IMR-90 (cell line): ENCODE measurements around the gene MEGF9. TPM values are rescaled to one million over a fixed set of nuclear protein-coding genes. Genes with fewer than 3 reads are reported as not detected.

Experiments
- ATAC-seq: fragments of 200-7000 bp; cut with Tn5 transposase; 2 replicates; pipeline ENCODE4 v1.9.1; 2020; ENCODE audit warnings: low read depth, mild to moderate bottlenecking, moderate library complexity
- BruUV-seq: library from RNA; stranded (reverse); fragments of 400-500 nt; replicated peaks from 2 replicates; lab custom pipeline; 2021; lab: Mats Ljungman, UMichigan
- CTCF ChIA-PET: fragments of 300-600 bp; formaldehyde crosslinking; extraction: SDS; loops from one replicate; lab custom pipeline; 2021; ENCODE audit warnings: antibody characterized with exemption; lab: Yijun Ruan, JAX
- POLR2A ChIA-PET: fragments of 300-600 bp; sonication (Branson Sonifier 250); formaldehyde crosslinking; loops from one replicate; lab custom pipeline; 2022; ENCODE audit warnings: antibody characterized with exemption; ENCODE audit not compliant: unreplicated experiment; lab: Charles Lee
- DNase-seq: peaks from one replicate; pipeline ENCODE4 v3.0.0; 2013
- H2AFZ ChIP-seq: replicated peaks from 2 replicates; pipeline ENCODE3; 2013; ENCODE audit warnings: low read length, mild to moderate bottlenecking; ENCODE audit not compliant: poor library complexity
- H2AK5ac ChIP-seq: 2 replicates; pipeline ENCODE4 v1.6.1; 2013; ENCODE audit warnings: low read depth, low read length, inconsistent platforms
- H2AK9ac ChIP-seq: replicated peaks from 2 replicates; pipeline ENCODE3; 2013; ENCODE audit warnings: mild to moderate bottlenecking, low read depth, low read length, moderate library complexity; ENCODE audit not compliant: poor library complexity
- H2BK120ac ChIP-seq: 2 replicates; pipeline ENCODE4 v1.6.1; 2013; ENCODE audit warnings: low read depth, low read length, inconsistent platforms
- H2BK15ac ChIP-seq: 3 replicates; pipeline ENCODE4 v1.6.1; 2013; ENCODE audit warnings: low read depth, low read length, inconsistent platforms
- H2BK20ac ChIP-seq: 2 replicates; pipeline ENCODE4 v1.6.1; 2013; ENCODE audit warnings: low read depth, mild to moderate bottlenecking, inconsistent platforms, low read length, moderate library complexity
- H2BK5ac ChIP-seq: 2 replicates; pipeline ENCODE4 v1.6.1; 2013; ENCODE audit warnings: mild to moderate bottlenecking, low read depth, low read length, inconsistent platforms; ENCODE audit not compliant: poor library complexity, severe bottlenecking
- H3K14ac ChIP-seq: replicated peaks from 2 replicates; pipeline ENCODE4 v1.6.1; 2013; ENCODE audit warnings: low read depth, low read length, inconsistent platforms
- H3K18ac ChIP-seq: 2 replicates; pipeline ENCODE4 v1.6.1; 2013; ENCODE audit warnings: low read depth, low read length, control low read depth
- H3K23ac ChIP-seq: 2 replicates; pipeline ENCODE4 v1.6.1; 2013; ENCODE audit warnings: low read depth, low read length, inconsistent platforms
- H3K27ac ChIP-seq: 2 replicates; pipeline ENCODE4 v1.5.1; 2013; ENCODE audit warnings: mild to moderate bottlenecking, control low read depth, low read length; ENCODE audit not compliant: insufficient read depth
- H3K27me3 ChIP-seq: 2 replicates; pipeline ENCODE4 v1.6.1; 2013; ENCODE audit warnings: low read length; ENCODE audit not compliant: control insufficient read depth, insufficient read depth
- H3K36me3 ChIP-seq: 2 replicates; pipeline ENCODE4 v1.6.1; 2013; ENCODE audit warnings: low read length, mixed read lengths; ENCODE audit not compliant: control insufficient read depth, insufficient read depth
- H3K4ac ChIP-seq: 2 replicates; pipeline ENCODE4 v1.6.1; 2013; ENCODE audit warnings: low read depth, low read length, inconsistent platforms
- H3K4me1 ChIP-seq: 2 replicates; pipeline ENCODE4 v1.6.1; 2013; ENCODE audit warnings: low read length, mixed read lengths; ENCODE audit not compliant: control insufficient read depth, insufficient read depth
- H3K4me2 ChIP-seq: 2 replicates; pipeline ENCODE4 v1.6.1; 2013; ENCODE audit warnings: low read depth, mild to moderate bottlenecking, control low read depth, low read length, moderate library complexity
- H3K4me3 ChIP-seq: 2 replicates; pipeline ENCODE4 v1.5.1; 2013; ENCODE audit warnings: low read depth, mild to moderate bottlenecking, control low read depth, low read length, moderate library complexity; ENCODE audit not compliant: insufficient read depth
- H3K56ac ChIP-seq: 2 replicates; pipeline ENCODE4 v1.6.1; 2013; ENCODE audit warnings: low read length, inconsistent platforms; ENCODE audit not compliant: insufficient read depth; ENCODE audit errors: extremely low read depth
- H3K79me1 ChIP-seq, 2 experiments: 2 replicates each; pipeline ENCODE4 v1.6.1; 2013; ENCODE audit warnings: low read length in 2 of 2, inconsistent platforms in 1 of 2, low read depth in 1 of 2
- H3K9ac ChIP-seq: 2 replicates; pipeline ENCODE4 v1.6.1; 2013; ENCODE audit warnings: low read depth, low read length, control low read depth
- H3K9me1 ChIP-seq: 2 replicates; pipeline ENCODE4 v1.6.1; 2013; ENCODE audit warnings: low read length, inconsistent platforms; ENCODE audit not compliant: insufficient read depth
- H3K9me3 ChIP-seq: 2 replicates; pipeline ENCODE4 v1.6.1; 2013; ENCODE audit warnings: low read length; ENCODE audit not compliant: control insufficient read depth, insufficient read depth
- H4K20me1 ChIP-seq: 2 replicates; pipeline ENCODE4 v1.6.1; 2013; ENCODE audit warnings: low read length, inconsistent platforms; ENCODE audit not compliant: insufficient read depth
- H4K5ac ChIP-seq: 2 replicates; pipeline ENCODE4 v1.6.1; 2013; ENCODE audit warnings: mild to moderate bottlenecking, low read depth, low read length, control low read depth
- H4K8ac ChIP-seq, 2 experiments: 2 replicates each; pipeline ENCODE4 v1.6.1; 2013; ENCODE audit warnings: low read depth in 2 of 2, low read length in 2 of 2, control low read depth in 1 of 2, inconsistent platforms in 1 of 2
- H4K91ac ChIP-seq: 2 replicates; pipeline ENCODE4 v1.6.1; 2013; ENCODE audit warnings: low read depth, low read length, inconsistent platforms; ENCODE audit not compliant: insufficient read depth
- BHLHE40 ChIP-seq: fragments of 150-350 bp; IDR thresholded peaks from 2 replicates; pipeline ENCODE4 v1.6.1; 2016; ENCODE audit warnings: mild to moderate bottlenecking, low read depth, low read length
- CEBPB ChIP-seq: IDR thresholded peaks from 2 replicates; pipeline ENCODE4 v1.6.1; 2012; ENCODE audit warnings: low read depth, low read length, improper control_type of control experiment
- CHD1 ChIP-seq: IDR thresholded peaks from 2 replicates; pipeline ENCODE4 v1.6.1; 2012; ENCODE audit warnings: low read depth, low read length, improper control_type of control experiment
- CTCF ChIP-seq: conservative IDR thresholded peaks from 2 replicates; pipeline ENCODE4 v1.5.1; 2012; ENCODE audit warnings: mild to moderate bottlenecking, low read depth, low read length, improper control_type of control experiment
- FOS ChIP-seq: fragments of 150-350 bp; IDR thresholded peaks from 2 replicates; pipeline ENCODE4 v1.6.1; 2016; ENCODE audit warnings: low read depth, low read length
- MAFK ChIP-seq: IDR thresholded peaks from 2 replicates; pipeline ENCODE4 v1.6.1; 2012; ENCODE audit warnings: low read depth, low read length, improper control_type of control experiment
- MAZ ChIP-seq: IDR thresholded peaks from 2 replicates; pipeline ENCODE4 v1.6.1; 2012; ENCODE audit warnings: low read depth, mild to moderate bottlenecking, low read length, improper control_type of control experiment, moderate library complexity, borderline replicate concordance
- MXI1 ChIP-seq: IDR thresholded peaks from 2 replicates; pipeline ENCODE4 v1.6.1; 2012; ENCODE audit warnings: low read depth, mild to moderate bottlenecking, low read length, moderate library complexity, borderline replicate concordance
- NFE2L2 ChIP-seq: fragments of 150-350 bp; IDR thresholded peaks from 2 replicates; pipeline ENCODE4 v1.6.1; 2016; ENCODE audit warnings: low read depth, mild to moderate bottlenecking, low read length
- POLR2A ChIP-seq: IDR thresholded peaks from 2 replicates; pipeline ENCODE4 v1.6.1; 2012; ENCODE audit warnings: mild to moderate bottlenecking, low read depth, low read length
- RAD21 ChIP-seq: IDR thresholded peaks from 2 replicates; pipeline ENCODE4 v1.6.1; 2012; ENCODE audit warnings: low read length, improper control_type of control experiment
- RCOR1 ChIP-seq: IDR thresholded peaks from 2 replicates; pipeline ENCODE4 v1.6.1; 2012; ENCODE audit warnings: mild to moderate bottlenecking, low read length, improper control_type of control experiment; ENCODE audit not compliant: insufficient replicate concordance
- RFX5 ChIP-seq: IDR thresholded peaks from 2 replicates; pipeline ENCODE4 v1.8.0; 2012; ENCODE audit warnings: low read depth, mild to moderate bottlenecking, low read length, moderate library complexity
- SMC3 ChIP-seq: fragments of 150-350 bp; IDR thresholded peaks from 2 replicates; pipeline ENCODE4 v1.6.1; 2016; ENCODE audit warnings: low read depth, mild to moderate bottlenecking, antibody characterized with exemption, low read length, moderate library complexity
- WGBS, 2 experiments: methylation state at CpG; one replicate each; pipeline versions ENCODE4 v1.1.5 to v1.1.7; 2013; ENCODE audit warnings: missing lambda C conversion rate in 2 of 2; ENCODE audit not compliant: insufficient read length in 1 of 2; ENCODE audit errors: extremely low coverage in 2 of 2; 5-methylcytosine and 5-hydroxymethylcytosine counted together
- dilution Hi-C: fragments of 300-500 bp; cut with HindIII; formaldehyde crosslinking; loops from one replicate; pipeline ENCODE4 v1.14.3; 2018; ENCODE audit warnings: low sequenced_read_pairs; ENCODE audit not compliant: unreplicated experiment
- in situ Hi-C: fragments of 300-500 bp; cut with MboI; formaldehyde crosslinking; loops from 3 replicates; pipeline ENCODE4 v1.14.3; 2019; ENCODE audit warnings: low sequenced_read_pairs, inconsistent platforms, mixed read lengths
- intact Hi-C: fragments of 100-400 bp; cut with micrococcal nuclease; formaldehyde crosslinking; loops from 2 replicates; pipeline ENCODE4 v1.10.0; 2022
- polyA plus RNA-seq, 3 experiments: library from polyadenylated mRNA; depleted of rRNA; stranded (reverse); fragments of >200 nt; gene quantifications; 2 replicates each; pipeline ENCODE4 v1.2.3, GENCODE V29; 2012; ENCODE audit warnings: low replicate concordance in 1 of 3
- total RNA-seq: library from RNA; depleted of rRNA; stranded (reverse); fragments of >200 nt; gene quantifications from 2 replicates; pipeline ENCODE4 v1.2.3, GENCODE V29; 2012
- TF ChIP-seq, protein P1 (sequence below): fragments of 150-350 bp; IDR thresholded peaks from 2 replicates; pipeline ENCODE4 v1.6.1; 2016; ENCODE audit warnings: low read depth, mild to moderate bottlenecking, low read length, moderate library complexity, borderline replicate concordance
- TF ChIP-seq, protein P2 (sequence below): fragments of 150-350 bp; IDR thresholded peaks from 2 replicates; pipeline ENCODE4 v1.6.1; 2017; ENCODE audit warnings: mild to moderate bottlenecking, antibody characterized with exemption, low read length, low read depth

MEGF9 gene
- total and polyA plus RNA-seq, 2 of the 4 experiments (the other 2 are of a cell fraction) = 3.4 TPM

- no peak overlapping the region for H2BK20ac ChIP-seq
- H2AK9ac ChIP-seq = no peak overlapping the region
- no peak overlapping the region for H3K4me3 ChIP-seq
- no peak overlapping the region for H4K5ac ChIP-seq
- no peak overlapping the region for H4K8ac ChIP-seq
- H3K9ac ChIP-seq = no peak overlapping the region
- H3K4ac ChIP-seq = no peak overlapping the region
- H3K9me1 ChIP-seq = no peaks in the 10 kb centered on the region
- dilution Hi-C loops (no loop called here), in situ Hi-C loops (no loop called here), intact Hi-C loops (no loop called here)
- H3K23ac ChIP-seq = no peak overlapping the region
- no peak overlapping the region for H2AK5ac ChIP-seq
- 95 to 100% methylated on average over 2 of the region's 2 CpGs for WGBS, 2 experiments
- no peak overlapping the region for H4K91ac ChIP-seq
- DNase-seq (no peak), ATAC-seq (no peak)
- peaks cover 3% of the 10 kb centered on the region; the same call in 1 of the 2 replicates for H3K36me3 ChIP-seq
- H3K79me1 ChIP-seq = peaks cover 0 to 2% of the 10 kb centered on the region in 2 experiments; a peak in 1 of 4 replicates
- H2BK120ac ChIP-seq = no peak overlapping the region
- H2BK5ac ChIP-seq = no peak overlapping the region
- no peak overlapping the region for H3K18ac ChIP-seq
- ChIA-PET CTCF (no interaction called here), POLR2A (interaction anchor here (0.6 kb wide), 2 partner anchors 19 to 179 kb away, joined by 7 to 11 read pairs; no protein-coding TSS in a partner anchor)
- no peaks in the 10 kb centered on the region for H3K9me3 ChIP-seq
- peaks cover 2% of the 10 kb centered on the region; the same call in 1 of the 2 replicates for H3K4me1 ChIP-seq
- no TSS peak for BruUV-seq
- no peak for TF ChIP-seq RAD21
- TF ChIP-seq RFX5 = no peak
- TF ChIP-seq BHLHE40 = no peak
- no peak for TF ChIP-seq NFE2L2
- TF ChIP-seq, protein P1, sequence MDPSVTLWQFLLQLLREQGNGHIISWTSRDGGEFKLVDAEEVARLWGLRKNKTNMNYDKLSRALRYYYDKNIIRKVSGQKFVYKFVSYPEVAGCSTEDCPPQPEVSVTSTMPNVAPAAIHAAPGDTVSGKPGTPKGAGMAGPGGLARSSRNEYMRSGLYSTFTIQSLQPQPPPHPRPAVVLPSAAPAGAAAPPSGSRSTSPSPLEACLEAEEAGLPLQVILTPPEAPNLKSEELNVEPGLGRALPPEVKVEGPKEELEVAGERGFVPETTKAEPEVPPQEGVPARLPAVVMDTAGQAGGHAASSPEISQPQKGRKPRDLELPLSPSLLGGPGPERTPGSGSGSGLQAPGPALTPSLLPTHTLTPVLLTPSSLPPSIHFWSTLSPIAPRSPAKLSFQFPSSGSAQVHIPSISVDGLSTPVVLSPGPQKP = no peak
- TF ChIP-seq, protein P2, sequence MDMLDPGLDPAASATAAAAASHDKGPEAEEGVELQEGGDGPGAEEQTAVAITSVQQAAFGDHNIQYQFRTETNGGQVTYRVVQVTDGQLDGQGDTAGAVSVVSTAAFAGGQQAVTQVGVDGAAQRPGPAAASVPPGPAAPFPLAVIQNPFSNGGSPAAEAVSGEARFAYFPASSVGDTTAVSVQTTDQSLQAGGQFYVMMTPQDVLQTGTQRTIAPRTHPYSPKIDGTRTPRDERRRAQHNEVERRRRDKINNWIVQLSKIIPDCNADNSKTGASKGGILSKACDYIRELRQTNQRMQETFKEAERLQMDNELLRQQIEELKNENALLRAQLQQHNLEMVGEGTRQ = no peak
- no peak for TF ChIP-seq MAZ
- no peak for TF ChIP-seq MAFK
- no peak for TF ChIP-seq MXI1
- no peak for TF ChIP-seq CEBPB
- TF ChIP-seq RCOR1 = no peak
- TF ChIP-seq FOS = no peak
- no peak for TF ChIP-seq CHD1
- no peak for TF ChIP-seq POLR2A
- no peak for TF ChIP-seq SMC3
- no peak for TF ChIP-seq CTCF
- H3K14ac ChIP-seq = no peak overlapping the region
- no peak overlapping the region for H3K4me2 ChIP-seq
- no peaks in the 10 kb centered on the region for H3K27me3 ChIP-seq
- H3K27ac ChIP-seq = no peak overlapping the region
- H2BK15ac ChIP-seq = no peak overlapping the region
- no peak overlapping the region for H3K56ac ChIP-seq
- H4K20me1 ChIP-seq = no peaks in the 10 kb centered on the region
- H2AFZ ChIP-seq = no peak overlapping the region
Measured at GRCh38 chr9:120652934-120653333, 61.3 kb downstream of the MEGF9 start.
